Hematopoietic multipotent progenitor cell (in vitro differentiated cells): ENCODE data around the gene NUP210L. TPM values are rescaled to one million over a fixed set of nuclear protein-coding genes. Genes with fewer than 3 reads are reported as not detected.

ENCODE experiments used
- DNase-seq, 3 donors: peaks; one replicate each; pipeline ENCODE4 v3.0.0-alpha.2; 2011 to 2015; ENCODE audit warnings: low read depth in 2 of 3, low spot score in 2 of 3
- small RNA-seq: library from RNA; depleted of rRNA; stranded (forward); fragments of <200 nt; gene quantifications from one replicate; pipeline ENCODE3, GENCODE V24; 2012
- total RNA-seq: library from RNA; depleted of rRNA; stranded (reverse); fragments of >200 nt; gene quantifications from one replicate; pipeline ENCODE4 v1.2.3, GENCODE V29; 2012

NUP210L gene
- total RNA-seq, 1 donor = under 0.01 TPM

DNA sequence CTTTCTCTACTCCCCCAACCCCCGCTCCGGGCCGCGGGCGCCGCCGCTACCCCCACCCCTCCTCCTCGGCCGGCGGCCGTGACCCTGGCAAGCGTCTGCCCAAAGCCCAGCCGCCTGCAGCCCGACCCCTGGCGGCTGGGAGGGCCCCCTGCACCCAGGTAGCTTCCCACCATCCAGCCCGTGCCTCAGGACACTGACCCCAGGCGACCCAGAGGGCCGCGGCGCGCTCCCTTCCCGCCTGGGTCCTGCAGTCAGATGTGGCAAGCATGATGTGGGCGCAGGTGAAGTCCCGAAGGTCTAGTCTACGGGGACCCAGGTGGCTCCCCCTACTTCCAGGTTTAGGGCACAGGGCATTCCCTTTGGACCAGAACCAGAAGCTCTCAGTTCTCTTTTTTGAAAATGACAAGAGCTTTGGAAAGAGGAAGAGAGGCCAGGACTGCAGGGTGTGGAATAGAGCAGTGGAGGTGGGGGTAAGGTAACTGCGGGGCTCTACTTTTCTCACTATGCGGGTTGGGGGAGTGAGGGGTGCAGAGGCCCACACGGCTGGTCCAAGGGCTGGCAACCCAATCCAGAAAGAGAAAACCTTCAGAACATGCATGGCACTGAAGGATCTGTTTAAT lies 208.1 kb downstream of the NUP210L start, which contains the start of gene DENND4B:
TSS of gene DENND4B (minus strand) at position 97 of the 620 bp plus-strand sequence. CDS start 2,344 bp downstream, outside the sequence.
- peak in 2 of 3 donors; percentile 79 to 87 for DNase-seq

DNA sequence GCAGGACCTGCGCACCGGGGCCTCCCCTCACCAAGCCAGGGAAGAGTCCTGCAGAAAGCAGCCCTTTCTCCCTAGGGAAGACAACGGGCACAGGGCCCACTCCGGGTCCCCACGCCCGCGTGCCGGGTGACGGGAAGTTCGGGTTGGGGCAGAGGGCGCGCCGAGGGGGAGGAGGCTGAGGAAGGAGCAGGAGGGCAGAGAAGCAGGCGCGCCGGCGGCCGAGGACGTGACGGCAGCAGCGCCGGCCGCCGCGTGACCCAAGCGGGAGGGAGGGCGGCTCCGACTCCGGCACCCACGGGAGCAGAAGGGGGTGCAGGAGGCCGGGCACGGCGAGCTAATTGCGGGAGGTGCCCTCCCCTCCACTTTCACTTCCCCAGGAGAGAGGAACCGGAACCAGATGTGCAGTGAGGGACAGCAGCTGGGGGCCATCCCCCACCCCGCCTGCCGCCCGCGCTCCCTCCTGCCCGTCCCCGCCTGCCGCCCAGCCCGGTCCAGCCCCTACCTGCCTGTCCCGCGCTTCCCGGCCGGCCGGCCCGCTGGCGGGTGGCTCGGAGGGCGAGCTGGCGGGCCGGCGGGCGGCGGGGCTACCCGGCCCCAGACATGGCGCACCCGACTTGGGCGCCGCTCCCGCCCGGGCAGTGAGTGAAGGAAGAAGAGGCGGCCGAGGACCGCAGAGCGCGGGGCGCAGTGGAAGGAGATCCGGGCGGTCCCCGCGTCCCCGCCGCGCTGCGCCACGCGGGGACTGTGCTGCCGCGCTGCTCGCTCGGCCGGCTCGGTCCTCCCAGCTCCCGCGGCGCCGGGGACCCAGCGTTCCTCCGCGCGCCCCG lies 208.9 kb downstream of the NUP210L start:
- DNase-seq = peak in 2 of 3 donors; percentile 92 to 95

DNA sequence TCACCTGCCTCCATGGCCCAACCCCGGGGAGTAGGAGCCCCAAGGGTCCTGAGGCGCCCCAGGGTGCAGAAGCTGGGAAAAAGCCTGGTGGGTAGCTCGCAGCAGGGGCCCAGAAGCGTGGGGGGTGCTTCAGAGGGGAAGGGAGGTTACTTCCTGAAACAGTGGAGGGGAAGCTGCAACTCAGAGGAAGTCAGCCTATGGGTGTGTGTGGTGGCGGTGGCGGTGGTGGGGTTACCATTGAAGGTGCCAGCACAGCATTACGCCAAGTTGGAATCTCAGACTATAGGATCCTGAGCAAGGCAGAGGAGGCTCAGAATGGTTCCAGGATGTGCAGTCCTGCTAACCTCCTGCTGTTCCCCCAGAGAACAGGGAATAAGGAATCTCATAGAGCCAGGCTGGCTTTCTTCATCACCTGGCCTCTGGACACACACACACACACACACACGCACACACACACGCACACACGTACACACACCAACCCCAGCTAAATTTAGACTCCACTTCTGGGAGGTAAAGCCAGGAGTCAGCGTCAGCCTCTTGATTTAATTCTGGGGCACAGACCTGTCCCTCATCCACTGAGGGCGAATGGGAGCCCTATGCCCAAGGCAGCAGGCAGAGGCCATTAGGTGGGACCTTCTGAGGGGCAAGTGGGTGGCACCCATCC lies 209.6 kb downstream of the NUP210L start:
- DNase-seq = peak in 2 of 3 donors; percentile 78 to 88

DNA sequence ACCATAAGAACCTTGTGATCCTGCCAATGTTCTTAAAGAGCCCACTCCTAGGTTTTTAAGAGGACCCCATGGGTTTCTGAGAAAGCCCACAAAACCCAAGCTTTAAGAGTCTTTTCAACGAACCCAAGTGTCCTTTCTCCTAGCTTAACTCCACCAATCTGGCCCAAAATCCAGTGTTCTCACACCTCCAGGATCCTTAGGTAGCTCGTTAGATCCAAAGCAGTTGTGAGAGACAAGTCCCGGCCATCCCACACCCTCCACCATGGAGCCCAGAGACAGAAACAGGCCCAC lies 210.1 kb downstream of the NUP210L start:
- DNase-seq = no peak

DNA sequence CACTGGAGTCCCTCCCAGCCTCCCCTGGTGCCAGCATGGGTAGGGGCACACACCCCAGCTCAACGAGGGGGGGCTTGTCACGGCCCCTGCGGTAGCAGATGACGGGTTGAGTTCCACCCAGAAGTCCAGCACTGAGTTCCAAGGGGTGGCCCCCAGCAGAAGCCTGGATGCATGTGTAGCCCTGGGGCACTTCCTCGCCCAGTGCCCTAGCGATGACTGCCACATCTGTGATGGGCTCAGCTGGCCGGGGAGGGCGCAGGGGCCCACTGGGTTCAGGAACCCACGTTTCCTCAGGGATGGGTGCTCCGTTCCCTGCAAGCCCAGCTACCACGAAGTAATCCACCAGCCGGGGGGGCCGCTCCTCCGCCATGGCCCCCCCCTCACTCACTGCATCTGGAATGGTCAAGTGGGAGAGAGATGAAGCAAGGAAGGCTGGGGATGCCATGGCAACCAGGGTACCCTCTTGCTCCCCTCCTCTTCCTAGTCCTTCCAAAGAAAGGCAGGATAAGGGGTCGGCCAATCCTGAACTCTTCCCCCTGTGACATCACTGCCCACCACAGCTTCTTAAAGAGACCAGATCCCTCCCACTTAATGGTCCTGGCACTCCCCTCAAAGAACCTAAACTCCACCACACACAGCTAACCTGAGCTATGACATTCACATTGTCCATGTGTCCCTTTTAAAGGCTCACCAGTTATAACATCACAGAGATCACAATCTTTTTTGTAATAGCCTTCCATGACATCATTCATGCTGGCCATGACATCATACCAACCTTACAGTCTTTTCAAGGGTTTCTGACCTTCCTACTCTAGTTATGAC lies 210.7 kb downstream of the NUP210L start:
- DNase-seq = peak in 1 of 3 donors; percentile 44

DNA sequence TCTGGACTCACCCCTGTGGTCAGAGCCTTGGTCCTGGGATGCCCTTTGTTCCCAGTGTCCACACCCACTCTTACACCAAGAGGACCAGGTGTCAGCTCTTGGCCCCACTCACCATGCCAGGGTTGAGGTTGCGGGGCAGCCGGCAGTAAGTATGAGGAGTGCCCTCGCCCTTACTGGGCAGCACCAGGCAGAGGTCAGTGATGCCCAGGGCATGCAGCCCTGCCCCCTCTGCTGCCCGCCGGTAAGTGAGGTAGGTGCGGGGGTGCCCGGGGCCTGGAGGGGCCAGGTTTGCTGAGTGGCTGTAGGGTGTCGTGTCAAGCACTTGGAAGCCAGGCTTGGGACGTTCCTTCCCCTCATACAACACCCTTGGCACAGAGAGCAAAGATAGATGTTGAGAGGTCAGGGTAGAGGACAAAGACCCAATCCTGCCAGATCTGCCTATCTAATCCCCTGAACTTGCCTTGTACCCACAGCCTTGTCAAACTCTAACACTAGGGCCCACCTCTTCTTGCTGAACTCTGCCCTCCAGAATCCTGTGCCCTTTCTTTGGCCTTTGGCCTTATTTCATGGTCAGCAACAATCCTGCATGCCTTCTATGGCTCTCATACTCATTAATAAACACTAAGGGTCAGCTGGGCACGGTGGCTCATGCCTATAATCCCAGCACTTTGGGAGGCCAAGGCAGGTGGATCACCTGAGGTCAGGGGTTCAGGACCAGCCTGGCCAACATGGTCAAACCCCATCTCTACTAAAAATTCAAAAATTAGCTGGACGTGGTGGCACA lies 211.9 kb downstream of the NUP210L start:
- DNase-seq = no peak

Small RNA genes within 50 kb of the gene (small RNA-seq; reads per million reads assigned to genes)
- 7.5 reads per million, percentile 90 among the genes with 10 or more reads in this experiment for gene MIR190B
- gene MIR5698 = not detected
- gene MIR6737 = not detected
- gene RNU6-179P = not detected

Other genes starting within 250 kb of the NUP210L start
- gene GATAD2B, start 232.1 kb downstream of the NUP210L start, total RNA-seq = 33.7 TPM
- gene DENND4B, start 208.4 kb downstream of the NUP210L start, total RNA-seq = 58.2 TPM
- gene CRTC2, start 196.5 kb downstream of the NUP210L start, total RNA-seq = 15.3 TPM
- gene SLC39A1, start 191.5 kb downstream of the NUP210L start, total RNA-seq = 64.6 TPM
- 61.9 TPM for gene CREB3L4, start 187.2 kb downstream of the NUP210L start, total RNA-seq
- gene JTB, start 177.4 kb downstream of the NUP210L start, total RNA-seq = 106 TPM
- gene RAB13, start 168.7 kb downstream of the NUP210L start, total RNA-seq = 30.7 TPM
- gene RPS27, start 164.3 kb downstream of the NUP210L start, total RNA-seq = 2,372 TPM
- gene TPM3, start 37.0 kb upstream of the NUP210L start, total RNA-seq = 314 TPM
- not detected for gene CFAP141, start 51.3 kb upstream of the NUP210L start, total RNA-seq
- 83.2 TPM for gene UBAP2L, start 65.9 kb upstream of the NUP210L start, total RNA-seq
- gene HAX1, start 117.6 kb upstream of the NUP210L start, total RNA-seq = 39.0 TPM
- gene AQP10, start 166.0 kb upstream of the NUP210L start, total RNA-seq = 0.54 TPM
- gene ATP8B2, start 170.5 kb upstream of the NUP210L start, total RNA-seq = 154 TPM